Activated CD4-positive, alpha-beta T cell treated with anti-CD3 and anti-CD28 coated beads, Interleukin-2, amount 50 U/mL, for 16 hours (primary cell): ENCODE measurements around the gene USP16.
"Not testable (repeated sequence)": the region's sequence is repeated elsewhere in the genome, so short reads cannot be mapped to it uniquely, and the experiment has no call there.

Source experiments
- DNase-seq: peaks from one replicate; pipeline ENCODE4 v3.0.0-alpha.2; 2020

USP16 gene

DNA sequence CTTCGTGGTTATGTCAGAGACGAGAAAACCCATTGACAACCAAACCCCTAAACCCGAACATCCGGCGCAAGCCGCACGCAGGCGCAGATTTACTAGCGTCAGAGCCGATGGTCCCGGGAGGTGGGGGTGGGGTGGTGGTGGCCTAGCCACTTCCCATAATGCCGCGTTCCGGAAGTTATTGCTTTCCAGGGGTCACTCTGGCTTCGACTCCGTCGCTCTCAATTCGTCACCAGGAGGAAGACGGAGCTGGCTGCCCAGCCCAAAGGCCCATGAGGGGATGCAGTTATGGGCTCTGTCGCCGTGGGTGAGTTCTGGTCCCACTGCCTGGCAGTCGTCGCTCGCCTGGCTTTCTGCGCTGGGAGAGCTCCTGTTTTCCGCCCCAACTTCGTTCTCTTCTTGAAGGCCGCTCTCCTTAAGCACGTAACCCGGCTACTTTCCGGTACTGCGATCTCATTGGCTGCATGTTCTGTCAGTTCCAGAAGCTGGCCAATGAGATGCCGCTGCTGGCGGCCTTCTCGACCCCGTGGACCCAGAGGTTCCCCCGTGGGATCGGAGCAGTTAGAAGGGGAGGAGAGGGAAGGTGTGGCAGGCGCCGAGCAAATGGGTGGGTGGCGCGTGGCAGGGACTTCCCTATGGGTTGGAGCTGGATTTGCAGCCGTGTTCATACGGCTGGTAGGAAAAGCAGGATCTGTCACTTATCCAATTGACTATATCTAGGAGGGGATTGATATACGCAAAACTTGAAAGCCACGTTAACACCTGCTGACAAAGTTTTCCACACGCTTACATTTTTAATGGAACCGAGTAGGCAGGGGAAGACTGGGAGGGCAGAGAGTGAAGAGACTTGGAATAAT, at the start of gene USP16:
Gene USP16, plus strand, starts transcription at position 195 of the 854 bp plus-strand sequence. CDS start 3,246 bp downstream, outside the sequence.
- peak; percentile 96 for DNase-seq

DNA sequence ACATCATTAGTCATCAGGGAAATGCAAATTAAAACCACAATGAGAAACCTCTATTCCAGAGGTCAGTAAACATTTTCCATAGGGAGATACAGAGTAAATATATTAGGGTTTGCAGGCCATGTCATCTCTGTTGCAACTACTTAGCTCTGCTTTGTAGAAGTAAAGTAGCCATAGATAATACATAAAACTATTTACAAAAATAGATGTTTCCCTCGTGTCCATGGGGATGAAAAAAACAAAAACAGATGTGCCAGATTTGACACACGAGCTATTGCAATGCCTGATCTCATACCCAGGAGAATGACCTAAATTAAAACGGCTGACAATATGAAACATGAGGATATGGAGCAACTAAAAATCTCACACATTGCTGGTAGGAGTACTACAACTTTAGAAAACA, 49.1 kb upstream of the USP16 start:
- DNase-seq, result no peak

DNA sequence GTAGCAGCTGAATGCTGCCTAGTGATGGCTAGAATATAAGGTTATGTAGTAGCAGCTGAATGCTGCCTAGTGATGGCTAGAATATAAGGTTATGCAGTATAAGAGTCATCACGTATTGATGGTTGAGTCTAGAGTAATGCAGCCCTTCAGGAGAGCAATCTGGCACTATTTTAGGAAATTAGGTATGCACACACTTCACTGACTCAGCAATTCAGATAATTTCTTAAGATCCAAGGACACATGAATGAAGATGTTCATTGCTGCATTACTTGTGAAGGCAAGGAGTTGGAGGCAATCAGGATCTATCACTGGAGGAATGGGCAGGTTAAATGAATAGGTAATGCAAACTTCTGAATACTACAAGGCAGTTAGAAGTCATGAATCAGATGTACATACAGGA, 45.4 kb upstream of the USP16 start:
- DNase-seq, result no peak

DNA sequence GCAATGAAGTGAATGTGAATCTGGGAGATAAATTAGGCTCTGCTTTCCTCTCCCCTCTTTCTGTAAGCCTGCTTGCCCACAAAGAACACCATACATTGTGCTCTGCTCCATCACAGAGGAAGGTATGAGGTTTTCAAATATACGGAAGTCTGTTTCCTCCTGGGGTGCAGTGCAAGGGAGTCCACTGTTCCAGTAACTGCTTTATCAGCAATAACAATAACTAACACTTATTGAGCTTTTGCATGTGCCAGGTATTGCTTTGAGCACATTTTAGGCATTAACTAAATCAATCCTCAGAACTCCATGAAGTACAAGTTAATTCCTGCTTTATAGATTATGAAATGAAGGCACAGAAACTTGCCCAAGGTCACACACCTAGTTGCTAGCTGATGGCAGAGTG, 41.8 kb upstream of the USP16 start:
- no peak for DNase-seq

DNA sequence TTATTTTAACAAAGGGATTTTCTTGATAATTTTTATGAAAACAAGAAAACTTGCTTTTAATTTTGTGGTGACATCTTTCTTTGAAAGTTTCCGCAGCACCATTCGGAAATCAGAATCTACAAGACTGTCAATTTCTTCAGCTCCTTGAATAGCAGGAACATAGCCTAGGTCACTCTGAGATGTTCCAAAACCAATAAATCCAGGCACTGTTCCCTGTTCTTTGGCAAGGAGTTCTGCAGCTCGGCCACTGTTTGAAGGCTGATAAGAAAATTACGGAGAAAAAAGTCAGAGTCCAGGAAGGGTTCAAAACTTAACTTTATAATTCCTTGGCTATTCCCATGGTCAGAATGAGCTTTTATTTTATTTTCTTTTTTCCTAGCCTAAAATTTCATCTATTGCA, 37.8 kb upstream of the USP16 start:
- no peak for DNase-seq

DNA sequence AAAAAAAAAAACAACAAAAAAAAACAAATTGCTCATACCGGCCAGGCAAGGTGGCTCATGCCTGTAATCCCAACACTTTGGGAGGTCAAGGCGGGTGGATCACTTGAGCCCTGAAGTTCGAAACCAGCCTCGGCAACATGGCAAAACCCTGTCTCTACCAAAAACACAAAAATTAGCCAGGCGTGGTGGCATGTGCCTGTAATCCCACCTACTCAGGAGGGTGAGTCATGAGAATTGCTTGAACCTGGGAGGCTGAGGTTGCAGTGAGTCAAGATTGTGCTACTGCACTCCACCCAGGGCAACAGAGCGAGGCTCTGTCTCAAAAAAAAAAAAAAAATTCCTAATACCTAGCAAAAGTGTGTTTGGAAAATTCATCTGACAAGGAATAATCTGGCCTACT, 36.3 kb upstream of the USP16 start:
- peak; percentile 16 for DNase-seq

DNA sequence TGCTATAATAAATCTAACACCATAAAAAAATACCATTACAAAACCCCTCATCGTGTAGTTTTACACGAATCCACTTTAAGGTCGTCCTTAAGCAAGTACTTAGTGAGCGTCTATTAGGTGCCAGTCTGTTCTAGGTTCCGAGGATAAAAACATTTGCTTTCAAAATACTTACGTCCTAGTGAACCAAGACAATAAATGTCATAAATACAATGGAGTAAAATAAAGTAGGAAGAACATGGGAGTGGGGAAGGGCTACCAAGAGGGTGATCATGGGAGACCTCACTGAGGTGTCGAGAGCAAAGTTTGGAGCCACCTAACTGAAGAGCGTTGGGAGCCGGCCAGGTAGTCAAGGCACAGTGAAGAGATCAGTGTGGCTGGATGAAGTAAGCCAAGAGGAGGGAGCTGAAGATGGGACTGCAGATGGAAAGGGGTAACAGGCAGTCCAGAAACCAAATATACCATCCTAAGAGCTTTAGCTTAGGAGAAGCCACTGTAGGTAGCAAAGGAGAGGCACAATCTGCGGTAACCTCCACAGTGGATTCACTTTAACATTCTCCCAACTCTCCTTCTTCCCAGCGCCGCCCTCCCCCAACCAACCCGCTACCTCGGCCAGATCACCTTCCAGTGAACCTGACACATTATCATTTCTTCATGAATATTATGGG, 32.5 kb upstream of the USP16 start:
- DNase-seq, result no peak

DNA sequence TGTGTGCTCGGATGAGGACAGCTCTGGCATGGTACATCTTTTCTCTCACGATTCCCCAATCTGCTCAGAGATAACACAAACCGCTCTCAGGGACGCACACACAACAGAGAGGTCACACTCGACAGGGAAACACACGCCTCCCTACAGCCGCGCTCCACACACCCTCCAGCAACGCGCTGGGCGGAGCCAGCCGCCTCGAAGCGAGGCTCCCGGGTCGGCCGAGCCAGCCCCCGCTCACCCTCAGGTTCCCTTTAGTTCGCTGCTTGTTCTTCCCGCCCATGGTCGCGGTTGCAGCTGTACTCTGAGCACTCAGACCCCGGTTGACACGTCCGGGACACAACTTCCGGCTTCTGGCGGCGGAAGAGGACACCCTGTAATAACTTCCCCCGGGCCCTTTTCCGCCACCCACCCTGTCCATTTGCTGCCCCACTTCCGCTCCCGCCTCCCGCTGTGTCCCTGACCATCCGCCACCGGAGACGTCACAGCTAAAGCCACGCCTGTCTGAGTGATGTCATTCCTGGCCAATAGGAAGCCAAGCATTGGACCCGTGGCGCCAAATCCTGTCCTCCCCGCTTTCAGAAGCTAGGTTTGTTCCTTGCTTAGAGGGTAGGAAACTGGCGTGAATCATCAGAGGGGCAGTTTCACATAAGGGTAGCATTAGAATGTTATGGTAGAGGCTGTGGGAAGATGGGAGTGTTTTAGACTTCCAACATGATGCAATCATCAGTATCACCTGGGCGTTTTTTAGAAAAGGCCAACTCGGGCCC, 31.8 kb upstream of the USP16 start, which contains the start of gene LTN1:
Gene LTN1, minus strand, starts transcription at position 352 of the 767 bp plus-strand sequence. Its CDS starts 72 bp downstream, at position 280.
- DNase-seq, result peak; percentile 100

DNA sequence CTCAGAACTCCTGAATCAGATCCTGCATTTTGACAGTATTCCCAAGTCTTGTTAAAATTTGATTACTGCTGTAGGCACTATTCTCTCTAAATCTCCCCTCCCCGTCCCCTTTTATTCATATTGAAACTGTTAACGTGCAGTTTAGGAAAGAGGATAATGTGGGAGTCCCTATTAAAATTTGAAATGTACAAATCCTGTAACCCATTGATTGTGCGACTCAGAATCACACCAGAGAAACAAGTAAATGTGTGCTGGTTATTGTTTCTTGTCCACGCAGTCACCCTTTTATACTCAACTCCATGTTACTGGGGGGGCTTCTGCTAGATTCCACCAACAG, 31.2 kb upstream of the USP16 start:
- no peak for DNase-seq

DNA sequence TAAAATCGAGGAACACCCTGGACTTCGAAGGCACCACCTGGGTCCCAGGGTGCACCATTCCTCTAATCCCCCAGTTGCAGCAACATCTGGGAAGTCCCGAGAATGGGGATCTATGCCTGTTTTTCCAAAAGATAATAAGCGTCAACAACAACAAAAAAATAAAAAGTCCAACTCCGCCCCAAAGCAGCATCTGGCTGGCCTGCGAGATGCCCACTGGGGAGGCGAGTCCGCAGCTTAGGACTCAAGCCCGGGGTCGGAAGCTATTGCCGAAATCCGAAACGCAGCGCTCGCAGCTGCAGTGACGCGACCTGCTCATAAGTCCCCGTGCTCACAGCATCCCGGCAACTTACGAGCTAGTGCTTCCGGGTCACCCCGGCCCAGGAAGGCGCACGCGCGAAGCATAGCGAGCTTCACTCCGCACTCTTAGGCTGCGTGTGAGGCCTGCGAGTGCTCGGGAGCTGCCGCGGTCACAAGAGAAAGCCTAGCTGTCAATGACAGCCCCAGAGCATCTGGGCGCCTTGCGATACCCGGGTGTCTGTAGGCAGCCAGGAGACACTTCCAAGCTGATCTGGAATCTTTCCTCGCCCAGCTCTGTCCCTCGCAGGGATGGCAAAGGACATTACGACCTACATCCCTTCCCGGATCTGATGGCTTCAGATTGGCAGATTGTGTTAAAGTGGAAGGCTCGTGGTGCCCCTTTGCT, 21.9 kb upstream of the USP16 start:
- peak; percentile 97 for DNase-seq

DNA sequence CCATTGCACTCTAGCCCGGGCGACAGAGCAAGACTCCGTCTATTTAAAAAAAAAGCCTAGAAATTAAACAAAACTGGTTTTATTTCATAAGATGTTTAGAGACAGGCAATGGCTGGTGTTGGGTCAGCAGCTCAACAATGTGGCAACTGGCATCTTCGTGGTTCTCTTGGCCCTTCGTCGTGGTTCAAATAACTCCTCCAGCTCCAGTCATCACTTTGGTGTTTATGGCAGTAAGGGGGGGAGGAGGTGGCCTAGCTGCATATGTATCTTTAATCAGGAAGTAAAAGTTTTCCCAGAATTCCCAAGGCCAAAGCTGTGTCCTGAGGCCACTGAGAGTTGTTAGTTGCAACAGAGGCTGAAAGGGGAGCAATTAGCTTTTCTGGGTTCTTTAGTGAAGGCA, 18.8 kb upstream of the USP16 start:
- no peak for DNase-seq

DNA sequence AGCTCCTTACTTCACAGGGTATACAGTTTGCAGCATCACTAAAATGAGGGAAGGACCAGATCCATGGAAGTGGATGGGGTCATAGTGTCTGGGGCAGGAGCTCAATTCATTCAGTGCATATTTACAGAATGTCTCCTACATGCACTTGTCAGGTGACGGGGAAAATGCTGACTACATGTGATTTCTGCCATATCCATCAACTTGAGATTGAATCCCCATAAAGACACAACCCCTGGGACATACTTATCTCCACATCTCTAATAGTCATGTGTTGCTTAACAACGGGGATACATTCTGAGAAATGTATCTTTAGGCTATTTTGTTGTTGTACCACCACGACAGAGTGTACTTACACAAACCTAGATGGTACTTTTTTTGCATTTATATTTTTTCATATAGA, 17.3 kb upstream of the USP16 start:
- no peak for DNase-seq

DNA sequence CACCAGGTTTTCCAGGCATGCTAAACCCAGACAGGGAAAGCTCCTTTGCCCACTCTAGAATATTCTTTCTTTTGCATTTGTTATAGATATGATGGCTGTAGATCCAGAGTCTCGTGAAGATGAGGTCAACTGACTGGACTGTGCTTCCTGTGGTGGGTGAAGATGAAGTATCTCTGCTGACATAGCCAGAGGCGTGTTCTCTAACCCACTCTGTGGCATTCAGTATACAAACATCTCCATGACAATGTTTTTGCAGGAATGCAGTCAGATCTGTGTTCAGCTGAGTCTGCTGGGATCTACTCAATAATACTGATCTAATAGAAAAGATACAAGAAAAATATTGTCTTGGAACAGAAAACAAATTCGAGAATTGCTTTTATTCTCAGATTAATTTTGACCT, 16.7 kb upstream of the USP16 start:
- DNase-seq, result no peak

DNA sequence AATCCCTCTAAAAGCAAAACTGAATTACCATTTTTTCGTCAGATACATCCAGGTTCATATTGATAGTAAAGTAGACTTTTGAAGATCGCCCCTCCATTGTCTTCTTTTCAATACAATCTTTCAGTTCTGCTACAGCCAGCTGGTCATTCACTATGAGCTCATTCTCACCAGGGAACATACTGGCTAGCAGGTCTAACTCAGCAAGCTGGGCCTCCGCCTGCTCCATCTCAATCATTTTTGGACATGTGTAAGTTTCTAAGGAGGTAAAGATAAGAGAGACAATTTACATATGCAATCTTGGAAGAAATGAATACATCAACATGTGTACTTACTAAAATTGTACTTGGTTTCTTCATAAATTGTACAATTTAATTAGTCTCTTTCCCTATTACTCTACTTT, 16.1 kb upstream of the USP16 start:
- no peak for DNase-seq

DNA sequence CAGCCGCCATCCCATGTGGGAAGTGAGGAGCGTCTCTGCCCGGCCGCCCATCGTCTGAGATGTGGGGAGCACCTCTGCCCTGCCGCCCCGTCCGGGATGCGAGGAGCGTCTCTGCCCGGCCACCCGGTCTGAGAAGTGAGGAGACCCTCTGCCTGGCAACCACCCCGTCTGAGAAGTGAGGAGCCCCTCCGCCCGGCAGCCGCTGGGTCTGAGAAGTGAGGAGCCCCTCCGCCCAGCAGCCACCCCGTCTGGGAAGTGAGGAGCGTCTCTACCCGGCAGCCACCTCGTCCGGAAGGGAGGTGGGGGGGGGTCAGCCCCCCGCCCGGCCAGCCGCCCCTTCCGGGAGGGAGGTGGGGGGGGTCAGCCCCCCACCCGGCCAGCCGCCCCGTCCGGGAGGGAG, 13.2 kb upstream of the USP16 start:
- not testable (repeated sequence) for DNase-seq

DNA sequence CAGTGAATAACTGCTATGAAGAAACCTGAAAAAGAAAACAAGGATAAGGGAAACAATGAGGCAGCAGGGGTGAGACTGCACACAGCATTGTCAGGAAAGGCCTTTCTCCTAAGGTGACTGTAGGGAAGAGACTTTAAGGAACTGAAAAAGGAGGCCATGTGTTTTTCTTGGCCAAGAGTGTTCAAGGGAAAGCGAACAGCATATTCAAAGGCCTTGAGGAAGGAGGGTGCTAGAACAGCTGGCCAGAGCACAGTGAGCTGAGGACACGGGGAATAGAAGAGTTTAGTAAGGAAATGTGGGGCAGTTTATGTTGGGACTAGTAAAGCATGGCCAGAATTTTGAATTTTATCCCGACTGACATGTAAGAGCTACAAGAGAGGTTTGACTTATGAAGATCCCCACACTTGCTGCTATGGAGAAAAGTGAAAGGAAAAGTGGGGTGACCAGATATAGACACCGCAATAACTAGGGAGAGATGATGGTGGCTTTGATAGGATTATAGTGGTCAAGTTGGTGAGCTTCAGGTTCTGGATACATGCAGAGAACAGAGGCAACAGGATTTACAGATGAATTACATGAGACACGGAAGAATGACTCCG, 6.7 kb upstream of the USP16 start:
- no peak for DNase-seq

DNA sequence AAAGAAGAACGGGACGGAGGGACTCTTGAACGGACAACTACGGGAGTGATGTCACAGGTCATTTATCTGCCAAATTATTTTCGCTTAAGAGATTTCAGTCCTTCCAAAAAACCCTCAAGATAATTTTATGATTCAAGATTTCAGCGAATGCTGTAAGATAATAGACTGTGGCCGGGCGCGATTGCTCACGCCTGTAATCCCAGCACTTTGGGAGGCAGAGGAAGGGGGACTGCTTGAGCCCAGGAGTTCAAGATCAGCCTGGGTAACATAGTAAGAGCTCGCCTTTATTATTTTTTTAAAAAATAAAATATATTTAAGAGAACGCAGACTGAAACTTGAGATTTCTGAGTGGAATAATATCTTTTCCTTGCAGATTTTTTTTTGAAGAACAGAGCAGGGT, 5.9 kb upstream of the USP16 start:
- no peak for DNase-seq

DNA sequence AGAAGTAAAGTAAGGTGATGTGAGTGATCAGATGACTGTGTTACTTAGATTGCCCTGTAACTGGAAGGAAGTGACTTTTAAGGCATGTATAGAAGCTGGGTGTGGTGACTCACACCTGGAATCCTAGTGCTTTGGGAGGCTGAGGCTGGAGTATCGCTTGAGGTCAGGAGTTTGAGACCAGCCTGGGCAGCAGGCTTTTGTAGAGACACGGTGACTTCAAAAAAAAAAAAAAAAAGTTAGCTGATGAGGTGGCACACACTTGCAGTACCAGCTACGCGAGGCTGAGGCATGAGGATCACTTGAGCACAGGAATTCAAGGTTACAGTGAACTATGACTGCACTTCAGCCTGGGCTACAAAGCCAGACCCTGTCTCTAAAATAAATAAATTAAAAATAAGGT, 2.3 kb upstream of the USP16 start:
- no peak for DNase-seq

DNA sequence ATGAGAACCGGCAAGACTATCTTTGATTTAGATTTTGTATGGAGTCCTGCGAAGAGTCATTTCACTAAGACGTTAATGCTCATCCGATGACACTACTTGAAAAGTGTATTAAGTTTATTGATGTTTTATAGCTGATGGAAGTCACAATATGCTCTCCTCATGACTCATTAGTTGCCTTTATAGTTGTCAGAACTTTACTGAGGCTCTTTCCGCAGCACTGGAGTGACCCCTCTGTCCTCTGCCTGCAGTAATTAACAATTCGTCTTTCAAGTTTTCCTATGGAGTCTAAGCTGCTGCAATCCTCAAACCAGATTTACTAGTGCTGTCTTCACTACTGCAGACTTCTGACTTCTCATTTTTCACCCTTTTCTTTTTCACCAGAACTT, 853 bp downstream of the USP16 start:
- no peak for DNase-seq

DNA sequence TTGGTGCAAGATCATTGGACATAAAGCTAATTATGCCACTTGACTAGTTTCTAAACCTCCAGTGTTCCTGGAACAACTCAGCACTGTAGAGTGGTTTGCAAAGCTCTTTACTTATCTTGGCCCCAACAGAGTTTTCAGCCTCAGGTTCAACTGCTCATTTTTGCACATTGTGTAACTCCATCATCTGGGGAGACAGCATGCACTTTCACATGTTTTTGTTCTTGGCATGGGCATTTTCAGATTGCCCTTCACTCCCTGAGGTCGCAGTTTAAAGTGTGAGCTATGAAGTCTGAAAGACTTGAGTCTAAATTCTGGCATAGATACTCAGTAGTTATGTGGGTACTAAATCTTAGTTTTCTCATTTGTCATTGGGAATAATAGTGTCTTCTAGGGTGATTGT, 5.1 kb downstream of the USP16 start:
- peak; percentile 27 for DNase-seq

DNA sequence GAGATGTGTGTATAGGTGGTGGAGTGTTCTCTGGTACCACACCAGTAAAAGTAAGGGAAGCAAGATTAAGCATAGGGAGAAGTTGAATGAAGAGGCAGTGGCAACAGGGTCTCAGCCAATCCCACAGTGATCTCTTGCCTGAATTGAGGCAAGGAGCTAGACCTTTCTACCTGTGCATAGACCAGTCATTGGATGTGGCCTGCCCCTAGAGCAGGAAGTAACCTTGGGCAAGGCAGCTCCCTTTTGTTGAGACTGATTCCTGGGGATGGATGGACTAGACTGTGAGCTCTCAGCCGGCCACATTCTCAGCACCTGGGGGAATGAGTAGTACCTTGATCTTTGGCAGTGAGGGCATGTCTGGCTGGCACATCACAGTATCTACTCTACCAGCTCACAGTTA, 6.4 kb downstream of the USP16 start:
- no peak for DNase-seq

DNA sequence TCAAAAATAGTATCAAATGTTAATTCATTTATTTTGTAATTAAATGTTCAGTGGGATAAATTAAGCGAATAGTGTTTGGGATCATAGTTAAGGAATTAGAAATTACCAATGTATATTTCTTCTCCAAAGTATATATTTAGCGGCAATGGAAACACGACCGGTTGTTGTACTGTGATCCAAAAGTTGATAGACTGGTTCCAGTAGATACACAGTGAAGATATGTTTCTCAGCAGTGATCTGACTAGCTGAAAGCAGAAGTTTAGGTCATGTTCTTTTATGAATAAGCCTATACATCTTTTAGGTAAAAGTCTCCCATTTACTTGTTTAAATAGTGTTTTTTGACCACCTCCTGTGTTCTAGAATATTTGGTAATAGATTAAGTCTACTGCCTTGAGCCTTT, 8.8 kb downstream of the USP16 start:
- DNase-seq, result no peak

DNA sequence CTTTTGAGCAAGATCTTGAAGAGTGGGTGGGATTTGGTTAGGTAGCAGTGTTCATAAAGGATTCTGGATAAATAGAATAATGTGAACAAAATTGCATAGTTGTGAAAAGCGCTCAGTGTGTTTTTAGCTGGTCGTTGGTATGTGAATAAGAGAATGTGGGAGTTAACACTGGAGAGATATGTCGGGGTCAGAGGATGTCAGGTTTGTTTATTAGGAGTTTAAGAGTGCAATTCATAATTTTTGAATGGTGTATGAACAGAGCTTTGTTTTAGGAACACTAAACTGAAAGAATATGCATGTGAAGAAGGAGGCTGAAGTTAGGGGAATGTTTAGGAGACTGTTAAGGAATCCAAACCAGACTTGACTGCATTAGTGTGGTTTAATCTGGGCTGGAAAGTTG, 9.4 kb downstream of the USP16 start:
- no peak for DNase-seq
